HG03039 (cell line): ENCODE results near the gene CDCA5.

Source experiments
- ATAC-seq: cut with Tn5 transposase; IDR thresholded peaks from one replicate; pipeline ENCODE4 v1.9.1; 2021; ENCODE audit warnings: mild to moderate bottlenecking, moderate library complexity; ENCODE audit not compliant: unreplicated experiment

Gene CDCA5

DNA sequence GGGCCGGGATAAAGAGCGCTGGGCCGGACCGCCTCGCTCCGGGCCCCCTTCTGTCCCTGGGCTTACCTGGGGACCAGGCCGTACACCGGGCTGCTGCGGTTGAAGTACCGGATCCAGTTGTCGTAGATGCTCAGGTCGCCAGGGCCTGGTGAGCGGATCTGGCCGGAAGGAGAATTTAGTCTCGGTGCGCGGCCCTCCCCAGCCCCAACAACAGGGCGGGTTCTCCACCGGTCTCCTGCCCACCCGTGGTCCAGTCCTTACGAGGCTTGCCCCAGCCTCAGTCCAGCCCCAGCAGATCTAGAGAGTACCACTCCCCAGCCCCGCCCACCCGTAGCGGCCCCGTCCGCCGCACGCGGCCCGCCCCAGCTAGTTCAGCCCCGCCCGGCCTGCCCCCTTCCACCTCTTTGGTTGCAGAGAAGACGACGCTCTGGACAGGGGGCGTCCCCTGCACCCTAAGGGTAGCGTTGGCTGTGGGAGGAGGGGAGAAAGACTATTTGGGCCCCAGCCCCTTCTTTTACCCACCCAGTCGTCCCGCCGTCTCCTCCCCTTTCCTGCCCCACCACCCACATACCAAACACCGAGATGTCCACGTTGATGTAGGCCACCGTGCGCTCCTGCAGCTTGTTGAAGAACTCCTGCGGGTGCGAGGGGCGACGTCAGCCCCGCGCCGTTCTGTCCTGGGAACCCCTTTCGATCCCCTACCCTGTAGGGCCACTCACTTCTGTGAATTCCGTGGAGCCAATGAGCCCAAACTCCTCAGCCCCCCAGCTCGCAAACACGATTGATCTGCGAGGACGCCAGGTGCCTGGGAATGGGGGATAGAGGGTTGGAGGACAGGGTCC lies 36.0 kb downstream of the CDCA5 start:
- no peak for ATAC-seq

DNA sequence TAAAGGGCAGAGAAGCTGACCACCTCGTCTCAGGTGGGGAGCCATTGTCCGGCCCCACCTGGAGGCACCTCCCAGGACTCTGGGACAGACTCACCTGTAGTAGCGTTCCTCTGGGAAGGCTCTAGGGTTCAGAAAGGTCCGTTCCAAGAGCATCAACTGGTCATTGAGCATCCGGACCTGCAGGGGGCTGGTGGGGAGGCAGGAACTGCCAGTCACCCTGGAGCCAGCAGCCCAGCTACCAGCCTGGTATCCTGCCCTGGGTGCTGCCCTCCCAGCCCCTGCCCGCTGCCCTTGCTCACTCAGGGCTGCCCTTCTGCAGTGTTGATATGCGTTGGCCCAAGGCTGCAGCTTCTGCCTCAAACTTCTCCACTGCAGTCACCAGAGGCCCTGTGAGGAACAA lies 38.1 kb downstream of the CDCA5 start:
- no peak for ATAC-seq

DNA sequence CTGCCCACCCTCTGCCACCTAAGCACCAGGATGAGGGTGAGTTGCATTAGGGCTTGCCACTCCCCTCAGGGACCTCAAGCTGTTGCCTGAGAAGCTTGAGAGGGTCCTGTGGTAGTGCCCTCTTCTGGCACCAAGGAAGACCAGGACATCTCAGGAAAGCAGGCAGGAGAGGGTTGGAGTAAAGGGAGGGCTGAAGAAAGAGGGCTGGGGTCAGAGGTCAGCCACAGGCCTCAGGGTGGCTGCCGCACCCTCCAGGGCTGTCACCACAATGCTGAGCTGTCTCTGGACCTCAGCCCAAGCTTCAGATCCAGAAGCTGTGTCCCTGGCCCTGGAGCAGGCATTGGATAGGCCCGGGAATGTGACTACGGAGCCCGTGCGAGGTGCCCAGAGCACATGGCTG lies 38.8 kb downstream of the CDCA5 start:
- no peak for ATAC-seq

DNA sequence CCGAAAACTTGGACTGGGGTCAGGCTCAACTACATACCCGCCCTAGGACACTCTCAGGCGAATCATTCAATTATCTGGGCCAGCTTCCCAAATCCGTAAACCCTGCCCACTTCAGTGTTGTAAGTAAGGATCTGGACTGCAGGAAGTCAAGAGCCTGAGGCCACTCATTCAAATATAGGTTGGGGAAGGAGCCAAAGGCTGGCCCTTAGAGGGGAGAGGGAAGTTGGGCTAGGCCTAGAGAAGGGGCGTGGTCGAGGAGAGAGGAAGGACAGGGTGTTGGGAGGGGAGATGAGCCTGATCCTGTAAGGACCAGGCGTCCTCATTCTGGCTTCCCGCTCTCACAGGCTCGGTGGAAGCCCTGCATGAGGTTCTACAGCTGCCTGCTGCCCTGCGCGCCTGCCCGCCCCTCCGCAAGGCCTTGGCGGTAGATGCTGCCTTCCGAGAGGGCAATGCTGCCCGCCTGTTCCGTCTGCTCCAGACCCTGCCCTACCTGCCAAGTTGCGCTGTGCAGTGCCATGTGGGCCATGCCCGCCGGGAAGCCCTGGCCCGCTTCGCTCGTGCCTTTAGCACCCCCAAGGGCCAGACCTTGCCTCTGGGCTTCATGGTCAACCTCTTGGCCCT lies 39.8 kb downstream of the CDCA5 start:
- ATAC-seq: no peak

DNA sequence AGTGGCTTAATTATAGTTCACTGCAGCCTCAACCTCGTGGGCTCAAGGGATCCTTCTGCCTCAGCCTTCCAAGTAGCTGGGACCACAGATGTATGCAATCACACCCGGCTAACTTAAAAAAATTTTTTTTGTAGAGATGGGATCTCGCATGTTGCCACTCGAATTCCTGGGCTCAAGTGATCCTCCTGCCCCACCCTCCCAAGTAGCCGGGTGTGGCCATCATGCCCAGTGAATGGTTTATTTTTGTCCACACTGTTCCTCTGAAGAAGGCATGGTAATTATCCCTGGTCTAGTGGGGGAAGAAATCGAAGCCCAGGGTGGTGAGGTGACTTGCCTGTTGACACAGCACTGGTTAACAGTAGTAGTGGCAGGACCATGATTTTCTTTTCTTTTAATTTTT lies 40.9 kb downstream of the CDCA5 start:
- no peak for ATAC-seq

DNA sequence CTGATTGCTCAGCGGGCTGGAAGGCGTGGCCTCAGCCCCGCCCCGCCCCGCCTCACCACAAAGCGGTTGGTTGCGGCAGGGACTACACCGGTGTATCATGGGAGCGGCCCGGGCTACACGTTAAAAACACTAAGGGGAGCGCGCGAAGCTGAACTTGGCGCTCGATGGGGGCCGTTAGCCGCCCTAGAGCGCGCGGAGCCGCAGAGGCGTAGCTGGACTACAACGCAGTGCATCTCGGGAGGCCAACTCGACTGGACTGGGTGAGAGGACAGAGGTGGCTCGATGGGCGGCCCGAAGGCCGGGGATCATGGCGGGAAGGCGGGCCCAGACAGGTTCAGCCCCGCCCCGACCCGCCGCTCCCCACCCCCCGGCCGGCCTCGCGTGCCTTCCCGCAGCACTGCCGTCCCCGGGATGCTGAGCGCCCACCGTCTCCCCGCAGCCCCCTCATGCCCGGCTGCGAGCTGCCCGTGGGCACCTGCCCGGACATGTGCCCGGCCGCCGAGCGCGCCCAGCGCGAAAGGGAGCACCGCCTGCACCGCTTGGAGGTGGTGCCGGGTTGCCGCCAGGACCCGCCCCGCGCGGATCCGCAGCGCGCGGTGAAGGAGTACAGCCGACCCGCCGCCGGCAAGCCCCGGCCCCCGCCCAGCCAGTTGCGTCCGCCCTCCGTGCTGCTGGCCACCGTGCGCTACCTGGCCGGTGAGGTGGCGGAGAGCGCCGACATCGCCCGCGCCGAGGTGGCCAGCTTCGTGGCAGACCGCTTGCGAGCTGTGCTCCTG lies 42.8 kb downstream of the CDCA5 start, which contains the start of gene SAC3D1:
SAC3D1 (plus strand) TSS at position 364 of the 776 bp plus-strand sequence; CDS start at position 447, 83 bp downstream.
- ATAC-seq: peak; percentile 77

DNA sequence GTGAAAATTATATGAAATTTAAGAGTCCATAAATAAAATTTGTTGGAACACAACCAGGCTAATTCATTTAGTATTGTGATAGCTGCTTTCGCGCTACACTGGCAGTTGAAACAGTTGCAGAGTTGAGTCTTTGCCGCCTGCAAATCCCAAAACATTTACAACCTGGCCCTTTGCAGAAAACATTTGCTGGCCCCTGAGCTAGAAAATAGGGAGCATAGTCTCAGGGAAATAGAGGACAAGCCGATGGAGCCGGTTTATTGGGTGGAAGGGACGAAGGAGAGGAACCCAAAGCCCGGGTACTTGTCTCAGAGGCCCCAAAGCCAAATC lies 43.4 kb downstream of the CDCA5 start:
- no peak for ATAC-seq

DNA sequence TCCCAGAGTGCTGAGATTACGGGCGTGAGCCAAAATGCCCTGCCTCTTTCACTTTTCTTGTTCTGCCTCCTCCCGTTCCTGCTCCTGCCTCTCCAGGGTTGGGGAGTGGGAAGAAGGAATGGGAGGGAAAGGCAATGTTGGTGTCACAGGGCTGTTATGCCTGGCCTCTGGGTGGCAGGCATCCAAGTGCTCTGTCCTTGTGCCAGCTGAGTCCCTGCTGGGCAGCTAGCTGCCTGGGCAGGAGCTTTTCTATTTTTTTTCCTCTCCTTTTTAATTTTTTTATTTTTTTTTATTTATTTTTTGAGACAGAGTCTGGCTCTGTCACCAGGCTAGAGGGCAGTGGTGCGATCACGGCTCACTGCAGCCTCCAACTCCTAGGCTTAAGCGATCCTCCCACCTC lies 46.9 kb downstream of the CDCA5 start:
- ATAC-seq: no peak

DNA sequence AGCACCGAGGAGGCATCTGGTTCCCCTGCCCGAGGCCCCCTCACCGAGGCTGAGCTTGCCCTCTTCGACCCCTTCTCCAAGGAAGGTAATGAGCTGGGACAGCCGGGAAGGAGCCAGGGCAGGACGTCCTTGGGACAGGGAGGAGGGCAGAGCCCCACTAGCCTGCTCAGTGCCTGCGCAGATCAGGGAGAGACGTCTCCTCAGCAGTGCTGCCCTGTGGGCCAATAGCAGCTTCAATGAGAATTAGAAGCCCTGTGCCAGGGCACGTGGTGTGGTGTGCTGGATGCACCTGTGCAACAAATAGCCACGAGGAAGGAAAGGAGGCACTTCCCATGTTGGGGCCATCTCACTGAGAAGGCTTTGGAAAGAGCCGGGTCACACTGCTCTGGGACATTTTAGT lies 48.3 kb downstream of the CDCA5 start:
- no peak for ATAC-seq

DNA sequence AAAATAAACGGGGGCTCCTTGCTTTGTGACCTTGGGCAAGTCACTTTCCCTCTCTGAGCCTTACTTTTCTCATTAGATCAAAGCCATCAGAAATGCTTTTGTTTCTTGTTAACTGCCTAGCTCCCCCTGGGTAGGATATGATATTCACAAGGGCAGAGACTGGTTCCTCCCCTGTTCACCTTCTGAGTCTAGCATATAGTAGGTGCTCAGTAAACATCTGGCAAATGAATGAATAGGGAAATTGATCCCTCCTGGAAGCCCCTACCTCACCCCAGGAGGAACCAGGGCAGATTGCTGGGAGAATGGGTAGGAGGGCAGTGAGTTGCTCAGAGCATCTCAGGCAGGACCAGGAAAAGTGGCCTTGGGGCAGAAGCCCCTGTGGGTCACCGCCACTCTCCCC lies 49.4 kb downstream of the CDCA5 start:
- no peak for ATAC-seq

DNA sequence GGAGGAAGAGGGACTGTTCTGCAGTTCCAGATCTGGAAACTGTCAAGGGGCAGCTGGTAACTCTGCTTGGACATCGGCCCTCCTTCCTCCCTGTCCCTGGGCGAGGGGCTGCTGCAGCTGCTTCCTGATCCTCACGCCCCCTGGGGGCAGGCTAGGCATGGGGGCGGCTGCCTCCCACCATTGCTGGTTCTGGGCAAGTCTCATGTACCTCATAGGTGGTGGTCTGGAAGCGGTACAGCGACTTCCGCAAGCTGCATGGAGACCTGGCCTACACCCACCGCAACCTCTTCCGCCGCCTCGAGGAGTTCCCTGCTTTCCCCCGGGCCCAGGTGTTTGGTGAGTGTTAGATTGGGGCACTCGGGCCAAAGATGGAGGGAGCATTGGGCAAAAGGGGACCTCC lies 51.6 kb downstream of the CDCA5 start:
- ATAC-seq: no peak
